ENCODE data around the gene SPAG4. TPM values are rescaled to one million over a fixed set of nuclear protein-coding genes. Genes with fewer than 3 reads are reported as not detected.

SPAG4 gene
- total and polyA plus RNA-seq, 8 donors: 32.2 to 65.9 (median 38.2) TPM

GRCh38 chr20:35592339-35592974 lies 23.2 kb upstream of the SPAG4 start:
- Histone ChIP-seq H3K4me3 (no peak overlapping the region), H3K9me3 (no peaks in the 10 kb centered on the region), H3K36me3 (no peaks in the 10 kb centered on the region), H3K27me3 (no peaks in the 10 kb centered on the region), H3K4me1 (no peaks in the 10 kb centered on the region), H3K27ac (no peak overlapping the region)
- no peak for TF ChIP-seq CTCF (IDR thresholded peaks at IDR 0.05)
- no peak for FAIRE-seq
- WGBS, 2 donors: 15 to 18% methylated on average over 2 of the region's 2 CpGs
- intact Hi-C loops (cut with DNase I): no loop called here
- no peak for DNase-seq
- ATAC-seq: no peak

GRCh38 chr20:35595456-35595855 lies 20.2 kb upstream of the SPAG4 start:
- Histone ChIP-seq H3K4me1 (peaks cover 0 to 5% (median 0%) of the 10 kb centered on the region in 3 donors), H3K27ac (no peak overlapping the region), H3K4me3 (no peak overlapping the region), H3K9me3 (no peaks in the 10 kb centered on the region), H3K27me3 (no peaks in the 10 kb centered on the region), H3K36me3 (no peaks in the 10 kb centered on the region)
- intact Hi-C loops (cut with DNase I): no loop called here
- no peak for ATAC-seq
- DNase-seq: peak in 1 of 6 donors; percentile 25
- WGBS, 2 donors: 89 to 94% methylated on average over 16 to 17 of the region's 17 CpGs
- TF ChIP-seq CTCF (IDR thresholded peaks at IDR 0.05): no peak
- FAIRE-seq: no peak

- no peak for TF ChIP-seq CTCF (IDR thresholded peaks at IDR 0.05)
- ATAC-seq (no peak), DNase-seq (peak in 1 of 6 donors; percentile 30), FAIRE-seq (no peak)
- H3K4me1 ChIP-seq: peaks cover 0 to 9% (median 4%) of the 10 kb centered on the region in 3 donors
- no peaks in the 10 kb centered on the region for H3K27me3 ChIP-seq
- no peak overlapping the region for H3K4me3 ChIP-seq
- H3K9me3 ChIP-seq: no peaks in the 10 kb centered on the region
- H3K36me3 ChIP-seq: no peaks in the 10 kb centered on the region
- WGBS, 2 donors: 77 to 84% methylated on average over 7 of the region's 7 CpGs
- H3K27ac ChIP-seq: no peak overlapping the region
- intact Hi-C loops (cut with DNase I): no loop called here
Observed at GRCh38 chr20:35595901-35596300, 19.7 kb upstream of the SPAG4 start.

- intact Hi-C loops (cut with DNase I): no loop called here
- Histone ChIP-seq H3K4me1 (peaks cover 0 to 13% (median 8%) of the 10 kb centered on the region in 3 donors), H3K27me3 (no peaks in the 10 kb centered on the region), H3K27ac (no peak overlapping the region), H3K4me3 (no peak overlapping the region), H3K9me3 (no peaks in the 10 kb centered on the region), H3K36me3 (no peaks in the 10 kb centered on the region)
- WGBS, 2 donors: 80 to 94% methylated on average over 2 of the region's 2 CpGs
- no peak for FAIRE-seq
- no peak for ATAC-seq
- TF ChIP-seq CTCF (IDR thresholded peaks at IDR 0.05): no peak
- DNase-seq: no peak
Observed at GRCh38 chr20:35597186-35597585, 18.4 kb upstream of the SPAG4 start.

GRCh38 chr20:35598476-35598875 lies 17.2 kb upstream of the SPAG4 start:
- peaks cover 0 to 13% (median 8%) of the 10 kb centered on the region in 3 donors for H3K4me1 ChIP-seq
- FAIRE-seq (no peak), ATAC-seq (peak in 2 of 4 donors; percentile 23 to 26), DNase-seq (peak in 1 of 6 donors; percentile 18)
- intact Hi-C loops (cut with DNase I): no loop called here
- H3K4me3 ChIP-seq: no peak overlapping the region
- no peak for TF ChIP-seq CTCF (IDR thresholded peaks at IDR 0.05)
- H3K36me3 ChIP-seq: no peaks in the 10 kb centered on the region
- 29 to 43% methylated on average over 7 of the region's 7 CpGs for WGBS, 2 donors
- peak overlapping the region in 1 of 4 donors; percentile 8 for H3K27ac ChIP-seq
- H3K27me3 ChIP-seq: no peaks in the 10 kb centered on the region
- H3K9me3 ChIP-seq: no peaks in the 10 kb centered on the region
